ENCODE data around the gene AUTS2. TPM values are rescaled to one million over a fixed set of nuclear protein-coding genes. Genes with fewer than 3 reads are reported as not detected.

The AUTS2 gene
- total and polyA plus RNA-seq, 2 of the 8 experiments (the other 6 are each of a cell fraction or from before 2014, with no cell fraction given): 25.9 to 101 TPM

DNA sequence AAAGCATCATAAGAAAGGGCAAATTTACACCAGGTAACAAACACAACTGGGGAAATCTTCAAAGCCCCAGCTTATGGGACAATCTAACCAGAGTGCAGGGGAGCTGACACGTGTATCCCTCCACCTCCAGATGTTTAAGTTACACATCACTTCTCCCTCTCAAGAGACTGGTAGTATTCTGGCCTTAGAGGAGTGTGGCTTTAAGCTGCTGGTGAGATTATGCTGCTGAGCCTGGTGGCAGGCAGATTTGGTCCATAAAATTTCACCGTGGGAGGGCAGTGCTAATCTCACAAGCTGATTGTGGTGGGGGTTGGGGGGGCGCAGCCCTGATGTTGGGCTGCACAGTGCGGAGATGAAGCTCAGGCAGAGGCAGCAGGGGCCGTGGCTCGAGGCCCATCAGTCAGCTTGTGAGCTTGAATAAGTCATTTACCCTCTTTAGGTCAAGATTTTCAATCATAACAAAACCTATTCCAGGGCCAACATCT, 1102.7 kb downstream of the AUTS2 start (continued):
- TF ChIP-seq, protein P1, sequence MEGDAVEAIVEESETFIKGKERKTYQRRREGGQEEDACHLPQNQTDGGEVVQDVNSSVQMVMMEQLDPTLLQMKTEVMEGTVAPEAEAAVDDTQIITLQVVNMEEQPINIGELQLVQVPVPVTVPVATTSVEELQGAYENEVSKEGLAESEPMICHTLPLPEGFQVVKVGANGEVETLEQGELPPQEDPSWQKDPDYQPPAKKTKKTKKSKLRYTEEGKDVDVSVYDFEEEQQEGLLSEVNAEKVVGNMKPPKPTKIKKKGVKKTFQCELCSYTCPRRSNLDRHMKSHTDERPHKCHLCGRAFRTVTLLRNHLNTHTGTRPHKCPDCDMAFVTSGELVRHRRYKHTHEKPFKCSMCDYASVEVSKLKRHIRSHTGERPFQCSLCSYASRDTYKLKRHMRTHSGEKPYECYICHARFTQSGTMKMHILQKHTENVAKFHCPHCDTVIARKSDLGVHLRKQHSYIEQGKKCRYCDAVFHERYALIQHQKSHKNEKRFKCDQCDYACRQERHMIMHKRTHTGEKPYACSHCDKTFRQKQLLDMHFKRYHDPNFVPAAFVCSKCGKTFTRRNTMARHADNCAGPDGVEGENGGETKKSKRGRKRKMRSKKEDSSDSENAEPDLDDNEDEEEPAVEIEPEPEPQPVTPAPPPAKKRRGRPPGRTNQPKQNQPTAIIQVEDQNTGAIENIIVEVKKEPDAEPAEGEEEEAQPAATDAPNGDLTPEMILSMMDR (IDR thresholded peaks at IDR 0.05; ENCODE audit: control extremely low read depth in 1 of 3, insufficient read depth in 1 of 3, low read depth in 1 of 3, low read length in 3 of 3): no peak
- TF ChIP-seq TCF12 (IDR thresholded peaks at IDR 0.05; ENCODE audit: low read depth, low read length): no peak
- no peak for TF ChIP-seq CTBP2 (IDR thresholded peaks at IDR 0.05; ENCODE audit: borderline replicate concordance, insufficient read depth, insufficient read length, low read length)
- TF ChIP-seq, protein P2, sequence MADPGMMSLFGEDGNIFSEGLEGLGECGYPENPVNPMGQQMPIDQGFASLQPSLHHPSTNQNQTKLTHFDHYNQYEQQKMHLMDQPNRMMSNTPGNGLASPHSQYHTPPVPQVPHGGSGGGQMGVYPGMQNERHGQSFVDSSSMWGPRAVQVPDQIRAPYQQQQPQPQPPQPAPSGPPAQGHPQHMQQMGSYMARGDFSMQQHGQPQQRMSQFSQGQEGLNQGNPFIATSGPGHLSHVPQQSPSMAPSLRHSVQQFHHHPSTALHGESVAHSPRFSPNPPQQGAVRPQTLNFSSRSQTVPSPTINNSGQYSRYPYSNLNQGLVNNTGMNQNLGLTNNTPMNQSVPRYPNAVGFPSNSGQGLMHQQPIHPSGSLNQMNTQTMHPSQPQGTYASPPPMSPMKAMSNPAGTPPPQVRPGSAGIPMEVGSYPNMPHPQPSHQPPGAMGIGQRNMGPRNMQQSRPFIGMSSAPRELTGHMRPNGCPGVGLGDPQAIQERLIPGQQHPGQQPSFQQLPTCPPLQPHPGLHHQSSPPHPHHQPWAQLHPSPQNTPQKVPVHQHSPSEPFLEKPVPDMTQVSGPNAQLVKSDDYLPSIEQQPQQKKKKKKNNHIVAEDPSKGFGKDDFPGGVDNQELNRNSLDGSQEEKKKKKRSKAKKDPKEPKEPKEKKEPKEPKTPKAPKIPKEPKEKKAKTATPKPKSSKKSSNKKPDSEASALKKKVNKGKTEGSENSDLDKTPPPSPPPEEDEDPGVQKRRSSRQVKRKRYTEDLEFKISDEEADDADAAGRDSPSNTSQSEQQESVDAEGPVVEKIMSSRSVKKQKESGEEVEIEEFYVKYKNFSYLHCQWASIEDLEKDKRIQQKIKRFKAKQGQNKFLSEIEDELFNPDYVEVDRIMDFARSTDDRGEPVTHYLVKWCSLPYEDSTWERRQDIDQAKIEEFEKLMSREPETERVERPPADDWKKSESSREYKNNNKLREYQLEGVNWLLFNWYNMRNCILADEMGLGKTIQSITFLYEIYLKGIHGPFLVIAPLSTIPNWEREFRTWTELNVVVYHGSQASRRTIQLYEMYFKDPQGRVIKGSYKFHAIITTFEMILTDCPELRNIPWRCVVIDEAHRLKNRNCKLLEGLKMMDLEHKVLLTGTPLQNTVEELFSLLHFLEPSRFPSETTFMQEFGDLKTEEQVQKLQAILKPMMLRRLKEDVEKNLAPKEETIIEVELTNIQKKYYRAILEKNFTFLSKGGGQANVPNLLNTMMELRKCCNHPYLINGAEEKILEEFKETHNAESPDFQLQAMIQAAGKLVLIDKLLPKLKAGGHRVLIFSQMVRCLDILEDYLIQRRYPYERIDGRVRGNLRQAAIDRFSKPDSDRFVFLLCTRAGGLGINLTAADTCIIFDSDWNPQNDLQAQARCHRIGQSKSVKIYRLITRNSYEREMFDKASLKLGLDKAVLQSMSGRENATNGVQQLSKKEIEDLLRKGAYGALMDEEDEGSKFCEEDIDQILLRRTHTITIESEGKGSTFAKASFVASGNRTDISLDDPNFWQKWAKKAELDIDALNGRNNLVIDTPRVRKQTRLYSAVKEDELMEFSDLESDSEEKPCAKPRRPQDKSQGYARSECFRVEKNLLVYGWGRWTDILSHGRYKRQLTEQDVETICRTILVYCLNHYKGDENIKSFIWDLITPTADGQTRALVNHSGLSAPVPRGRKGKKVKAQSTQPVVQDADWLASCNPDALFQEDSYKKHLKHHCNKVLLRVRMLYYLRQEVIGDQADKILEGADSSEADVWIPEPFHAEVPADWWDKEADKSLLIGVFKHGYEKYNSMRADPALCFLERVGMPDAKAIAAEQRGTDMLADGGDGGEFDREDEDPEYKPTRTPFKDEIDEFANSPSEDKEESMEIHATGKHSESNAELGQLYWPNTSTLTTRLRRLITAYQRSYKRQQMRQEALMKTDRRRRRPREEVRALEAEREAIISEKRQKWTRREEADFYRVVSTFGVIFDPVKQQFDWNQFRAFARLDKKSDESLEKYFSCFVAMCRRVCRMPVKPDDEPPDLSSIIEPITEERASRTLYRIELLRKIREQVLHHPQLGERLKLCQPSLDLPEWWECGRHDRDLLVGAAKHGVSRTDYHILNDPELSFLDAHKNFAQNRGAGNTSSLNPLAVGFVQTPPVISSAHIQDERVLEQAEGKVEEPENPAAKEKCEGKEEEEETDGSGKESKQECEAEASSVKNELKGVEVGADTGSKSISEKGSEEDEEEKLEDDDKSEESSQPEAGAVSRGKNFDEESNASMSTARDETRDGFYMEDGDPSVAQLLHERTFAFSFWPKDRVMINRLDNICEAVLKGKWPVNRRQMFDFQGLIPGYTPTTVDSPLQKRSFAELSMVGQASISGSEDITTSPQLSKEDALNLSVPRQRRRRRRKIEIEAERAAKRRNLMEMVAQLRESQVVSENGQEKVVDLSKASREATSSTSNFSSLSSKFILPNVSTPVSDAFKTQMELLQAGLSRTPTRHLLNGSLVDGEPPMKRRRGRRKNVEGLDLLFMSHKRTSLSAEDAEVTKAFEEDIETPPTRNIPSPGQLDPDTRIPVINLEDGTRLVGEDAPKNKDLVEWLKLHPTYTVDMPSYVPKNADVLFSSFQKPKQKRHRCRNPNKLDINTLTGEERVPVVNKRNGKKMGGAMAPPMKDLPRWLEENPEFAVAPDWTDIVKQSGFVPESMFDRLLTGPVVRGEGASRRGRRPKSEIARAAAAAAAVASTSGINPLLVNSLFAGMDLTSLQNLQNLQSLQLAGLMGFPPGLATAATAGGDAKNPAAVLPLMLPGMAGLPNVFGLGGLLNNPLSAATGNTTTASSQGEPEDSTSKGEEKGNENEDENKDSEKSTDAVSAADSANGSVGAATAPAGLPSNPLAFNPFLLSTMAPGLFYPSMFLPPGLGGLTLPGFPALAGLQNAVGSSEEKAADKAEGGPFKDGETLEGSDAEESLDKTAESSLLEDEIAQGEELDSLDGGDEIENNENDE (IDR thresholded peaks at IDR 0.05; ENCODE audit: insufficient replicate concordance, low read length): no peak
- no peak for TF ChIP-seq TAF7 (optimal IDR thresholded peaks at IDR 0.05; ENCODE audit: borderline replicate concordance, low read depth, low read length)
